Large intestine (tissue), 3 donors: Measurements from ENCODE around the gene DMD. TPM values are rescaled to one million over a fixed set of nuclear protein-coding genes. Genes with fewer than 3 reads are reported as not detected.
A peak's percentile ranks its signal among the peaks of the same experiment; 100 is the strongest.

ENCODE experiments used
- DNase-seq, 2 donors: peaks; one replicate each; pipeline versions ENCODE4 v3.0.0 to v3.0.0-alpha.2; 2013
- H3K27ac ChIP-seq: one replicate; pipeline ENCODE4 v1.5.1; 2013; ENCODE audit warnings: low read length
- H3K27me3 ChIP-seq: 2 replicates; pipeline ENCODE4 v1.6.1; 2013; ENCODE audit warnings: low read length; ENCODE audit not compliant: control insufficient read depth, insufficient read depth
- H3K36me3 ChIP-seq: 2 replicates; pipeline ENCODE4 v1.6.1; 2013; ENCODE audit warnings: low read length; ENCODE audit not compliant: control insufficient read depth, insufficient read depth
- H3K4me1 ChIP-seq: one replicate; pipeline ENCODE4 v1.6.1; 2013; ENCODE audit warnings: low read length; ENCODE audit not compliant: control insufficient read depth, insufficient read depth
- H3K4me3 ChIP-seq: one replicate; pipeline ENCODE4 v1.5.1; 2013; ENCODE audit warnings: low read length
- H3K9me3 ChIP-seq: one replicate; pipeline ENCODE4 v1.6.1; 2013; ENCODE audit warnings: mild to moderate bottlenecking, low read depth, low read length, moderate library complexity; ENCODE audit not compliant: control insufficient read depth
- WGBS: methylation state at CpG from one replicate; pipeline ENCODE4 v1.1.5; 2013; ENCODE audit warnings: low lambda C conversion rate; ENCODE audit not compliant: insufficient coverage; 5-methylcytosine and 5-hydroxymethylcytosine counted together
- polyA plus RNA-seq: library from polyadenylated mRNA; unstranded; fragments of 120-200 nt; gene quantifications from one replicate; pipeline ENCODE4 v1.2.1, GENCODE V29; 2013

Gene DMD
- polyA plus RNA-seq, 1 donor: 23.3 TPM

DNA sequence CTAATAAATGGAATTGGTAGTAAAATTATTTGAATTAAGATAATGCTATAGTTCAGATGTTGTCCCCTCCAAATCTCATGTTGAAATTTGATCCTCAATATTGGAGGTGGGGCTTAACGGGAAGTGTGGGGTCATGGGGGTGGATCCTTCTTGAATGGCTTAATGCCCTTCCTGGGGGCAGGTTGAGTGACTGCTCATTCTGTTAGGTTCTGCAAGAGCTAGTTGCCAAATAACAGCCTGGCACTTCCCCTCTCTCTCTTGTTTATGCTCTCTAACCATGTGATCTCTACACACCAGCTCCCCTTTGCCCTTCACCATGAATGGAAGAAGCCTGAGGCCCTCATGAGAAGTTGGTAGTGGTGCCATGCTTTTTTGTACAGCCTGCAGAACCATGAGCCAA, 1414.7 kb downstream of the DMD start:
- Histone ChIP-seq H3K4me3 (no peak overlapping the region), H3K27ac (no peak overlapping the region), H3K27me3 (no peaks in the 10 kb centered on the region), H3K36me3 (no peaks in the 10 kb centered on the region), H3K9me3 (no peaks in the 10 kb centered on the region), H3K4me1 (no peaks in the 10 kb centered on the region)
- DNase-seq: no peak
- WGBS: no CpG with 5 or more reads among the region's 1 CpG

DNA sequence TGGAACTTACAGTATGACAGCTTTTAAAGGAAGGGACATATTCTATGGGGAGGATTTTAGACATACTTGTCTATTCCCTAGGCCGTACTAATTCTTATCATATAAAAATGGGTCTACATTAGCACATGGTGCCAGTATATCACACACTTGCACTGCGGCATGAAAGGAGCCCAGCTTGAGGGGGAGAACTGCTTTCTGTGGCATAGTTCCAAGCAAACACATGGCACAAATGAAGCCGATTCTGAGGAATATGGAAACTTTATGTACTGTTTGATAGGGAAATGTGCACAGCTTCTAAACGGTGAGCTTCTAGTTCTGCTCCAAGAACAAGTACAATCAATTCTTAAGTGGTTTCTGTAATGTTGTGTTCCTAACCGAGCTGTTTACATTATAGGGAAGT, 1463.9 kb downstream of the DMD start:
- Histone ChIP-seq H3K9me3 (no peaks in the 10 kb centered on the region), H3K27me3 (no peaks in the 10 kb centered on the region), H3K27ac (no peak overlapping the region), H3K4me3 (no peak overlapping the region), H3K36me3 (no peaks in the 10 kb centered on the region), H3K4me1 (no peaks in the 10 kb centered on the region)
- WGBS: no CpG with 5 or more reads among the region's 5 CpGs
- no peak for DNase-seq

DNA sequence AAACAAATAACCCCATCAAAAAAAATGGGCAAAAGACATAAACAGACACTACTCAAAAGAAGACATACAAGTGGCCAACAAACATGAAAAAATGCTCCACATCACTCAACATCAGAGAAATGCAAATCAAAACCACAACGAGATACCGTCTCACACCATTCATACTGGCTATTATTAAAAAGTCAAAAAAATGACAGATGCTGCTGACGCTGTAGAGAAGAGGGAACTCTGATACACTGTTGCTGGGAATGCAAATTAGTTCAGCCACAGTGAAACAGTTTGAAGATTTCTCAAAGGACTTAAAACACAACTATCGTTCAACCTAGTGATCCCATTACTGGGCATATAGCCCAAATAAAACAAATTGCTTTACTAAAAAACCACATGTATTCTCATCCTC, 1468.3 kb downstream of the DMD start:
- WGBS: no CpG with 5 or more reads among the region's 4 CpGs
- Histone ChIP-seq H3K4me3 (no peak overlapping the region), H3K9me3 (no peaks in the 10 kb centered on the region), H3K36me3 (no peaks in the 10 kb centered on the region), H3K4me1 (no peaks in the 10 kb centered on the region), H3K27ac (no peak overlapping the region), H3K27me3 (no peaks in the 10 kb centered on the region)
- no peak for DNase-seq

DNA sequence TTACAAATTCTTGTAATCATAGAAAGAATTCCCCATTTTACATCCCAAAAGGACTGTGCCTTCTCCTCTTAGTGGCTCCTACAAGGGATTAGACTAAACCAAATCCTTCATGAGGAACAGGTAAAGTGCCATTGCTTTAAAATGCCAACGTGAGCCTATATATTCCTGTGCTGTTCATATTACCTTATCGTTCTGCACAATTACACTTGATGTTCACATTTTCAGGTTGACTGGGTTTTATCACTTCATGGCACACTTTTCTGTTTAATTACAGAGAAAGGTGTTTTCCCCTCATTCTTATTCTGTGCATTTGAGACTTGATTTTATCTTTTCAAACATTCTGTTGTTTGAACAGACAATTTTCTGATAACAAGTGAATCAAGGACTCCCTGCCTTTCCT, 1493.9 kb downstream of the DMD start:
- Histone ChIP-seq H3K9me3 (no peaks in the 10 kb centered on the region), H3K4me3 (no peak overlapping the region), H3K27me3 (no peaks in the 10 kb centered on the region), H3K36me3 (no peaks in the 10 kb centered on the region), H3K27ac (no peak overlapping the region), H3K4me1 (no peaks in the 10 kb centered on the region)
- DNase-seq: no peak
- WGBS: 50% methylated on average over 2 of the region's 2 CpGs

DNA sequence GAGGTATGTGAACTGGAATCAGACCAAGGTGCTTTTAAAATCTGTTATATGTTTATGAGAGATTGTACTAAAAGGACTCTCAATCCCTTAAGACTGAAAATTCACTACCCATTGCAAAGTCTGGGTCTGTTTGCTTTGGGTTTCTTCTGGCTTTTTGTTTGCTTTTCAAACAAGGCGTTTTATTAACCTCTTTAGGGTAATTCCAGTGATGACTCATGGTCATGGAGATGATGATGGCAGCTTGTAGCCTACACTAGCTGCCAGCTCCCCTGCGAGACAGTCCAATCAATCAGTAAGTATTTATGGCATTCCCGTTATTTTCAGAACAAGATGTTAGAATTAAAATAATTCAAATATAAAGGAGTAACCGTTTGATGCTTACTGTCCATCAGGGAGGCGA, 1495.7 kb downstream of the DMD start:
- DNase-seq: peak in 1 of 2 donors; percentile 13
- WGBS: no CpG with 5 or more reads among the region's 5 CpGs
- Histone ChIP-seq H3K27ac (no peak overlapping the region), H3K27me3 (no peaks in the 10 kb centered on the region), H3K36me3 (no peaks in the 10 kb centered on the region), H3K4me3 (no peak overlapping the region), H3K4me1 (no peaks in the 10 kb centered on the region), H3K9me3 (no peaks in the 10 kb centered on the region)

DNA sequence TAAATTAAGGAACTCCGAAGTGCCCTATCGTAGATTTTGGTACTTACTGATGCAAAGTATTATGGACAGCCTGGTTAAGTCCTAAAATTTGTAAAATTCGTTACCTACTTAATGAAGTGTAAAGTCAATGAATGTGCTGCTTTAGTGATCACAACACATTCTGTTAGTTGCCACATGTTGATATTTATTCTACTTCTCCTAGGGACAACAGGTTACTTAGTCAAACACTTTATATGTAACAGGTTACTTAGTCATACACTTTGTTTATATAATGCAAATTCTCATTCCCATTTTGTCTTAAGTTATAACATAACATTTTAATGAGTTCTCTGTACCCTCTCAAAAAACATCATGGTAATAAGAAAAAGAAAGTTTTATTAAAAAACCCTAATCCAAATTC, 1496.6 kb downstream of the DMD start:
- H3K36me3 ChIP-seq: no peaks in the 10 kb centered on the region
- no peaks in the 10 kb centered on the region for H3K9me3 ChIP-seq
- H3K4me3 ChIP-seq: no peak overlapping the region
- no peak overlapping the region for H3K27ac ChIP-seq
- no peak for DNase-seq
- H3K4me1 ChIP-seq: no peaks in the 10 kb centered on the region
- H3K27me3 ChIP-seq: no peaks in the 10 kb centered on the region
- no CpG with 5 or more reads among the region's 3 CpGs for WGBS

DNA sequence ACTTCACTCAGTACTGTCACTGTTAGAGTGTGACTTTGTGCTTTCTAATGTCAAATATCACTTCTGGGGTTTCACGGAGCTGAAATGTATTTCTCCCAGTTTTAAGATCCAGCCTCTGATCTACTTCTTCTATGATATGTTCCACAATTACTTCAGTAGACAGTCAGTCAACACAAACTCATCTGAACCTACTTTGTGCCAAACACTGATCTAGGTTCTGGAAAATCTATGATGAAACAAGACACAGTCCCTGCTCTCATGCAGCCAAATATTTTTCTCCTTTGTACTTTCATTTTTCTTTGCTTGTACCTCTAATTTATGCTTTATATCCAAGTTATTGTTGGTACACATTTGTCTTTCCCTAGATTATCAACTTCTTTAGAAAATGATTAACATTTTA, 1498.2 kb downstream of the DMD start:
- Histone ChIP-seq H3K9me3 (no peaks in the 10 kb centered on the region), H3K27ac (no peak overlapping the region), H3K4me3 (no peak overlapping the region), H3K36me3 (no peaks in the 10 kb centered on the region), H3K4me1 (no peaks in the 10 kb centered on the region), H3K27me3 (no peaks in the 10 kb centered on the region)
- no peak for DNase-seq
- no CpG with 5 or more reads among the region's 1 CpG for WGBS

DNA sequence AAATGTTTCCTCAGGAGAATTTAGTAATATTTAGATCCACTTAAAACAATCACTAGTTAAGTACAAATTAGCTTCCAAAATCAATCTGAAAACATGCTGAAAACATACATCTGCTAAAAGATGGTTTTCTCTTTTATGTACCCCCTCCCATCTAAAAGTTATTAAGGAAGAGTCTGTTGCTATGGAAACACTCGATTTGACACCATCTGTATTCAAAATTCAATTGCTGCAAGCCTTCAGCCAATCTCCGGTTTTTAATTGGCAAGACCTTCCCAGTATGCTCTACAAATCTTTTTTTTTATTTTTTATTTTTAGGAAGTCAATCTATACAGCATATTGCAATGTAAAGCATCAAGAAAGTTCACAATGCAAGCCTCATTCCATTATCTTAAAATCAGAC, 1500.2 kb downstream of the DMD start:
- no peak for DNase-seq
- H3K36me3 ChIP-seq: no peaks in the 10 kb centered on the region
- H3K9me3 ChIP-seq: no peaks in the 10 kb centered on the region
- H3K27ac ChIP-seq: no peak overlapping the region
- H3K27me3 ChIP-seq: no peaks in the 10 kb centered on the region
- H3K4me3 ChIP-seq: no peak overlapping the region
- no peaks in the 10 kb centered on the region for H3K4me1 ChIP-seq
- 62% methylated on average over 2 of the region's 2 CpGs for WGBS

DNA sequence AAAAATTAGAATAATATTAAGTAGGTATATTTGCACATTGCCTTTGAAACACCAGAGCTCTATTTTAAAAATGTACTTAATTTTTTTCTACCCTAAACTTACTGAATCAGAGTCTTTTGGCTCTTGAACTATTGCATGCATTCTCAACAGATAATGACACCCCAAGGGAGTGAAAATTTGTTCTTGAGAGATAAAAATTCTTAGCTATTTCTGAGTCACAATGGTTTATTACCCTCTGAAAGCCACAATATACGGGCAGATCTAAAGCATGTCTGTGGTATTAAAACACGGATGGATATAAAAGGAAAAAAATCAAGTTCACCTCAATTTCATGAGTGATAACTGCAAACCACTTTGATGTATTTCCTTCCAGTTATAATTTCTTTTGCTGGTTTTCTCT, 1503.2 kb downstream of the DMD start:
- no peak for DNase-seq
- WGBS: no CpG with 5 or more reads among the region's 2 CpGs
- H3K36me3 ChIP-seq: no peaks in the 10 kb centered on the region
- H3K4me1 ChIP-seq: no peaks in the 10 kb centered on the region
- no peaks in the 10 kb centered on the region for H3K27me3 ChIP-seq
- H3K4me3 ChIP-seq: no peak overlapping the region
- H3K27ac ChIP-seq: no peak overlapping the region
- no peaks in the 10 kb centered on the region for H3K9me3 ChIP-seq

DNA sequence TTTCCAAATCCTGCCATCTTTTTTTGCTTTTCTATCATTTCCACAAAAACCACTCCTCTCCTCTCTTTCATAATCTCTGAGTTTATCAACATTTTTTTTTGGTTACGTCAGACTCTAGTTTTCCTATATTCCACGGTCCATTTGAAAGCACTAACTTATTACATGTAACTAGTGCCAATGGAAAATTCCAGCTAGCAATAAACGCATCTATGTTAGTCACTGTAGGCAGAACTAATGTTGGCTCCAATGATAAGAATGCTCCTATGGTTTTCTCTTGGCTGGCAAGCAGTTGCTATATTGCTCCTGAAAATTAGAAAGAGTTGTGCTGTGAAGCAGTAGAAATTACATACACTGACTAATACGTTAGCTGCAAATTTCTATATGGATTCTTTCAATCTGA, 1504.9 kb downstream of the DMD start:
- no peaks in the 10 kb centered on the region for H3K36me3 ChIP-seq
- no peaks in the 10 kb centered on the region for H3K27me3 ChIP-seq
- H3K9me3 ChIP-seq: no peaks in the 10 kb centered on the region
- no peak overlapping the region for H3K27ac ChIP-seq
- 83% methylated on average over 1 of the region's 4 CpGs for WGBS
- DNase-seq: no peak
- no peak overlapping the region for H3K4me3 ChIP-seq
- no peaks in the 10 kb centered on the region for H3K4me1 ChIP-seq

DNA sequence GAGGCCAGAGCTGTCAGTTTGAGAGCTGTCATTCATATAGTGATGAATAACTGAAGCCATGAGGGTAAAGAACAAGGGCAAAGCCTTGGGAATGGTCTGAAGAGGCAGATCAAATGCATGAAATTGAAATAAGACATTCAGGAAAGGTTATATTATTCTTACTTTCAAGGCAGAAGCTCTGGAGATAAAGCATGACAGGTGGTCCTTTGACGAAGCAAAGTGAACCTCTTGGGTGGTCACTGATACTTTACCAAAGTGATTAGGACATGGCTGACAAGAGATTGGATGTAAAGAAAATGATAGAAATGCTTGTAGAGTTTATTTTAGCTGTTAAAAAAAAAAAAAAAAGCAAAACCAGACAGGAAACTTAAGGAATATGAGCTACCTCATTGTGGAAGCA, 1505.5 kb downstream of the DMD start:
- no peaks in the 10 kb centered on the region for H3K9me3 ChIP-seq
- H3K27ac ChIP-seq: no peak overlapping the region
- no peaks in the 10 kb centered on the region for H3K4me1 ChIP-seq
- H3K27me3 ChIP-seq: no peaks in the 10 kb centered on the region
- DNase-seq: no peak
- WGBS: 100% methylated on average over 1 of the region's 1 CpG
- no peaks in the 10 kb centered on the region for H3K36me3 ChIP-seq
- H3K4me3 ChIP-seq: no peak overlapping the region
